A204.1 (cell line): ENCODE measurements around the gene TANC1.

Source experiments
- FAIRE-seq: peaks from 2 replicates; lab custom pipeline; 2012; peaks lifted over from hg19 to GRCh38; lab: Jason Lieb, UNC

Gene TANC1

GRCh38 chr2:159118115-159118858 lies 149.8 kb downstream of the TANC1 start:
- peak; percentile 81 for FAIRE-seq

GRCh38 chr2:159118859-159119500 lies 150.5 kb downstream of the TANC1 start:
- no peak for FAIRE-seq

GRCh38 chr2:159119652-159120257 lies 151.3 kb downstream of the TANC1 start:
- no peak for FAIRE-seq

GRCh38 chr2:159123786-159124185 lies 155.3 kb downstream of the TANC1 start:
- FAIRE-seq = no peak

- no peak for FAIRE-seq
Measured at GRCh38 chr2:159124441-159124911, 156.0 kb downstream of the TANC1 start.

- no peak for FAIRE-seq
Measured at GRCh38 chr2:159124931-159125467, 156.6 kb downstream of the TANC1 start.

GRCh38 chr2:159125858-159126257 lies 157.4 kb downstream of the TANC1 start:
- no peak for FAIRE-seq

- no peak for FAIRE-seq
Measured at GRCh38 chr2:159126432-159127022, 158.1 kb downstream of the TANC1 start.

GRCh38 chr2:159128191-159128590 lies 159.8 kb downstream of the TANC1 start:
- no peak for FAIRE-seq

GRCh38 chr2:159129269-159129668 lies 160.8 kb downstream of the TANC1 start:
- no peak for FAIRE-seq

GRCh38 chr2:159129824-159130223 lies 161.4 kb downstream of the TANC1 start:
- FAIRE-seq = no peak

- no peak for FAIRE-seq
Measured at GRCh38 chr2:159130302-159130701, 161.9 kb downstream of the TANC1 start.

- no peak for FAIRE-seq
Measured at GRCh38 chr2:159131267-159131913, 162.9 kb downstream of the TANC1 start.

- FAIRE-seq = no peak
Measured at GRCh38 chr2:159131914-159132281, 163.5 kb downstream of the TANC1 start.

- no peak for FAIRE-seq
Measured at GRCh38 chr2:159133797-159134196, 165.4 kb downstream of the TANC1 start.

GRCh38 chr2:159134979-159135378 lies 166.5 kb downstream of the TANC1 start:
- FAIRE-seq = no peak

GRCh38 chr2:159136391-159136790 lies 168.0 kb downstream of the TANC1 start:
- no peak for FAIRE-seq

- FAIRE-seq = no peak
Measured at GRCh38 chr2:159137511-159138241, 169.2 kb downstream of the TANC1 start.

- FAIRE-seq = no peak
Measured at GRCh38 chr2:159138642-159139182, 170.3 kb downstream of the TANC1 start.

- no peak for FAIRE-seq
Measured at GRCh38 chr2:159139216-159139933, 170.9 kb downstream of the TANC1 start.
